HG03520 (cell line): ENCODE measurements around the gene XPA.

Experiments
- ATAC-seq: cut with Tn5 transposase; IDR thresholded peaks from one replicate; pipeline ENCODE4 v1.9.1; 2021; ENCODE audit warnings: mild to moderate bottlenecking, moderate library complexity; ENCODE audit not compliant: unreplicated experiment

Gene XPA

DNA sequence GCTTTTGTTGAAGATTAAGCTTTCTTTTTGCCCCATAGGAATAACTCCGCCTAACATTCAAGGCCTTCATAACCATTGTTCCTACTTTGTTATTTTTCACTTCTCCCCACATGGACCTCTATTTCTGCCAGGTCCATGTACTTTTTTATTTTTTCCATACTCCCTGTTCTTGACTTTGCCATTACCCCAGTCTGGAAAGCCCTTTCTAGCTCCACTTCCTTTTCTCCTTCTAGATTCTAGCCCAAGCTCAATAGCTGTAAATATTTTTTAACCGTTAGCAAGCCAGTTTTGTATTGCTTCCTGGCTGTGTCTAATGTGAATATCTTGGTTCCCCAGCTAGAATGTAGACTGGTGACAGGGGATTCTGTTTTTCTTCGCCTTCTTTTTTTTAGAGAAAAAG, 37.4 kb downstream of the XPA start:
- no peak for ATAC-seq

DNA sequence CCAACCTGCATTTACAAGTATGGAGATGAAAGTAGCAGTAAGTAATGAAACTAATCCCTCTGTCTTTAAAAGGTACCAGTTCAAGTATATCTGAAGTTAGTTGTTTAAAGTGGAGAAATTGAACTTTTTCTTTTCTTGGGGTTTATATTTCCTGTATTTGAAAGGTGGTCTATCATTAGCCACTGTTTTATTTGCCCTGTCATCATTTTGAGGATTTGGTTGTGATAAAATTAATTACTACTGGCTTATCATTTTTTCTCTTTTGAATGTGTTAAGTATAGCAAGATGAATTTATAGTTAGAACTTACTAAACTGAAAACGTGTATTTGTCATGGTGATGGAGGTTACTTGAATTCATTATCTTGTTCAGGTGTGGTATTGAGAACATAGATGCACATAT, 38.4 kb downstream of the XPA start:
- ATAC-seq: no peak

DNA sequence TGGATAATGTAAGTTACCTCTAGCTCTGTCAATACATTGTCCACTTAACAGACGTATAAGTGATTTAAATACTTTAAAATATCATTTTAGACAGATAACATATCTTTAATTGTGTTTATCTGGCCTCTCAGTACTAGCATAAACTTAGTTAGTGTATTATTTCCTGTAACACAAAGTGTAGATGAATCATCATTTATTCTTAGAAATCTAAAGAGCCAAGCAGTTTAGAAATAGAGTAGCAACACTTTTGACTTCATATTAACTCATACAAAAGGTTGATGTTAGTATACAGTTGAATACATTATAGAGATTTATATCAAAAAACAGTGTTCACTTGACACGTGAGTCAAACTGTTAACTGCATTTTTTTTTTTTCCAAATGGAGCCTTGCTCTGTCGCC, 45.5 kb downstream of the XPA start:
- no peak for ATAC-seq

DNA sequence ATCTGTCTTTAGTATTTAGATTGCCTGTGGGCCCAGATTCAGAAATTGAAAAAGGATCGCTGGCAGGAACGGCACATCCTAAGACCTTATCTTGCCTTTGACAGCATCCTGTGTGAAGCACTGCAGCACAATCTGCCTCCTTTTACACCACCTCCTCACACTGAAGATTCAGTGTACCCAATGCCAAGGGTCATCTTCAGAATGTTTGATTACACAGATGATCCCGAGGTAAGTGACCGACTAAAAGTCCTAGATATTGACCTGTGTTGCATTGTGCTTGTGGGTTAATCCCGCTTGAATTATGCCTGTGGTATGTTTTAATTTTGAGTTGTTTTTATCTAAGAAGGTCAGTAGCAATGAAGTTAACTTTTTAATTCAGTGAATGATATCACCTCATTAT, 49.1 kb downstream of the XPA start:
- ATAC-seq: no peak

DNA sequence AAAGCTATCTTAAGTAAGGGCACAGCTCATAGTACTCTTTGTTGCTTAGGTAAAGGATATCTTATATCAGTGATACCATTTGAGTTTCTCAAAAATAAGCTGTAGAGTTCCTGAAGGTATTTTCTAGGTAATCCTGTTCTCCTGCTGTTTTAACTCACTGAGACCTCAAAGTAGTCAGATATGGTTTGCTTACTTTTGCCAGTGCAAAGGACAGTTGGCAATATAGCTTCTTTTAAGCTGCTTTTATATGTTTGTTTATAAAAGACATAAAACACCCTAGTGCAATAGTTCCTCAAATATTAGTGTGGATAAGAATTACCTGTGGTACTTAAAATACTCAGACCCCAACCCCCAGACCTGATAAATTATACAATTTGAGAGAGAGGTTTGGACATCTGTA, 51.4 kb downstream of the XPA start:
- no peak for ATAC-seq

DNA sequence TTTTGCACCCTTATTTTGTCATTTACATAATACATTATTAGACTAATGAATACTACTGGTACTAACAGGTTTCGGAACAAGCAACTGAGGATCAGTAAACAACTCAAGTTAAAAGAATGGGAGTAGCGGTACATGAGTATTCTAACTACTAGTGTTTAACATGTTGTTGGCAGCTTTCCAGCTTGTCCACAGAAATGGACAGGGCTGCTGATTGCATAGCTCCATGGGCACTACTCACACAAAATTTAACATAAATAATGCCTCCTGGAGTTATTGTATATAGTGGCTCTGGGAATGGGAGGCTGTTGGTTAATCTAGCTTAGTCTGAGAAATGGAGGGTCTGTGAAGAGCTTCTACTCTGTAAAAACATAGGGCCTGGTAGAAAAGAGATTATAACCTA, 56.8 kb downstream of the XPA start:
- no peak for ATAC-seq

DNA sequence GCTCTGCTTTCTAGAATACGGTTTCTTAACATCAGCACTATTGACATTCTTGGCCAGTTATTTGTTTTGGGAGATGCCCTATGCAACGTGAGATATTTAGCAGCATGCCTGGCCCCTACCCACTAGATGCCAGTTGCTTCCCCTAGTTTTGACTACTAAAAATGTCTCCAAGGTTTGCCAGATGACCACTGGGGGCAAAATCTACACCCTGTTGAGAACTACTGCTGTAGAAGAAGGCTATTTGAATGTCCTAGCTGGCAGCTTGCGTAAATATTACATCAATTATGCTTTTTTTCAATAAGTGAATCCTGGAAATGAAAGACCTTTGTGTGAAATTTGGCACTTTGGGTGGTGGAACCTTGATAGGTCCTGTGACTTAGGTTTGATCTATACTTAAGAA, 58.5 kb downstream of the XPA start:
- ATAC-seq: no peak

DNA sequence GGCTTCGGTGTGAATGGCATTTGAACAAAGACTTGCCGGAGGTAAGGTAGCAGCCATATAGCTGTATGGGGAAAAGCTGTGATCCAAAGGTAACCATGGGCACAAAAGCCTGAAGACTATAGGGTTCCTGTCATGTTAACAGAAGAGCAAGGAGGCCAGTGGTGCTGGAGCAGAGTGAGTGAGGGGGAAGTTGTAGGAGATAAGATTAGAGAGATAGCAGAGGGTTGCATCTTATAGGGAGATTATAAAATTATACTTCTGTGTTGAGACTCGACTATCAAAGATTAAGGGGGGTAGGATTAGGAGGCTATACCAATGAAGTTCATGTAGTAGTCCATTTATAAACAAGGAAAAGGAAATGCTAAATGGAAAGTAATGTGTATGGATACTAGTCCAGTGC, 60.2 kb downstream of the XPA start:
- ATAC-seq: no peak

DNA sequence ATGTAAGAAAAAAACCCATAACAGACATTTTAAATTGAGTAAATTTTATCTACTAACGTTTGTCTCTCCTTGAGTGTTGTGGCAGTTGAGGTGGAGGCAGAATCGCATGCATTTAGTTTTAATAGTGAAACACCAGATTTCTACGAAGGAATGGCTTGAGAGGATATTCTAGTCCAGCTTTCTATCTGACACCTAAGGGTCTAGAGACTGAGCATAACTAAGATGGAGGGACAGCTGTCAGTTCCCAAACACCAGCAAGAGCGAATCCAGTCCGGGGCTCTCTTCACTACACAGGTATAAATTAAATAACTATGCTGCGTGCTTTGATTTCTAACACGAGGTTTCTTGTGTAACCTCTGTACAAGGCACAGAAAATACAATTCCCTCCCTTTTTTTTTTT, 62.1 kb downstream of the XPA start:
- ATAC-seq: no peak

DNA sequence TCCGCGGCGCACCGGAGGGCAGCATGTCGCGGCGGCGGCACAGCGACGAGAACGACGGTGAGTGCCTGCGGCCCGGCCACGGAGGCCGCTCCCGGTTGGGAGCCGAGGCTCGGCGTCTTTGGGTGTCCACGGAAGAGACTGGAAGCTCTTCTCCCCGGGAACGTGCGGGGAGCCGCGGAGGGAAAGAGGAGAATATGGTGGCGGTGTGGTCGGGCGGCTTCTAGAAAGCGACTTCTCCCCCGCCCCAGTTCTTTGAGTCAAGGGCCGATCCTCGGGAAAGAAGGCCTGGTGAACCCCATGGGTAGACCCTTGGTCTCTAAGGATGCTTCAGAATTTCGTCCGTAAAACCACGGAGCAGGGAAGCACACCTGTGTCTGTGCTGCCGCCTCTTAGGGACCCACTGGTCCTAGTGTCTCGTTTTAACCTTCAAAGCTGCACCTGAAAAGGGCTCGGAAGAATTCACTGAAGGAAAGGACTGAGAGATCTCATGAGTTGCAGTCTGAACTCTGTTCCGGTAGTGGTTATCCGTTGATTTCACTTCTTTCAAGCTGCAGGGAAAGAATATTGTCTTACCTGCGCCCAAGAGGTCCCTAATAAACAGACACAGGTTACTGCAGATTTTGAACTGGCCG, 63.2 kb downstream of the XPA start:
- ATAC-seq: no peak

DNA sequence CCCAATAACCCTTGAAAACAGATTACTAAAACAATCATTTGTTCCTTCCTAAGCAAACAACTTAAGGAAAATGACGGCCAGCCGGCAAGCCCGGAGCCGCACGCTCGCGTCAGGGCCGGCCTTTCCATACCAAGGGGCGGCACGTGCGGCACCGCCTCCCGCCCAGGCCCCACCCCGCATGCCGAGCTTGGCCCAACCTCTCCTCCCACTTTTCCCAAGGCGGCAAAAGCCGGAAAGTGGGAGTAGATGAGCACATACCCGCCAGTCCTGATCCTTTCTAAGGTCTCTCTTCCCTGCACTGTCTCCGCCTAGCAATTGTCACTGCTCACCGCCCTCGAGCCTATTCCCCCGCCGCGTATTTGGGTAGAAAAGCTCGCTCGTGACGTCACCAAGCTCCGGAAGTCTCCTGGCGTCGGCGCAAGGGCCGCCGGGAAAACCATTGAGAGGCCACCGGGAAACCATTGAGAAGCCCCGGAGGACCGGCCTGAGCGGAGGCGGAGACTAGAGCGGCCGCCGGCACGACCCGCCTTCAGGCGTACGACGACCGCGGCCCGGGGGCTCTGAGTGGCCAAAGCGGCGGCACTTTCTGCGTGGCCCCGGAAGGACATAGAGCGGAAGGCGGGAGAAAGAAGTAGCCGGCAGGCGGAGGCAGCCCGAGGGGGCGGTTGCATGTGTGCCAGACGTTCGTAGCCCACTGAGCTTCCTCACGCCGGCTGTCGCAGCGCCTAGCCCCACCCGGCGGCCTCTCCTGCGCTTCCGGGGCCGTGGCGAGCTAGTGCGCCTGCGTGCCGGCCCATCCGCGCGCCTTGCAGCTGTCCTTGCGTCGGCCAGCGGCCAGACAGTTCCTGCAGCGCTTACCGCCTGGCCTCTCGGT, 63.9 kb downstream of the XPA start, which contains the start of the genes NCBP1 and TSTD2:
Gene NCBP1 (plus strand): TSS at position 837 of the 874 bp plus-strand sequence. CDS start 61 bp downstream, outside the sequence.
Gene TSTD2 (minus strand): TSS at position 384 of the 874 bp plus-strand sequence. CDS start 5,806 bp downstream, outside the sequence.
- ATAC-seq: peak; percentile 77

DNA sequence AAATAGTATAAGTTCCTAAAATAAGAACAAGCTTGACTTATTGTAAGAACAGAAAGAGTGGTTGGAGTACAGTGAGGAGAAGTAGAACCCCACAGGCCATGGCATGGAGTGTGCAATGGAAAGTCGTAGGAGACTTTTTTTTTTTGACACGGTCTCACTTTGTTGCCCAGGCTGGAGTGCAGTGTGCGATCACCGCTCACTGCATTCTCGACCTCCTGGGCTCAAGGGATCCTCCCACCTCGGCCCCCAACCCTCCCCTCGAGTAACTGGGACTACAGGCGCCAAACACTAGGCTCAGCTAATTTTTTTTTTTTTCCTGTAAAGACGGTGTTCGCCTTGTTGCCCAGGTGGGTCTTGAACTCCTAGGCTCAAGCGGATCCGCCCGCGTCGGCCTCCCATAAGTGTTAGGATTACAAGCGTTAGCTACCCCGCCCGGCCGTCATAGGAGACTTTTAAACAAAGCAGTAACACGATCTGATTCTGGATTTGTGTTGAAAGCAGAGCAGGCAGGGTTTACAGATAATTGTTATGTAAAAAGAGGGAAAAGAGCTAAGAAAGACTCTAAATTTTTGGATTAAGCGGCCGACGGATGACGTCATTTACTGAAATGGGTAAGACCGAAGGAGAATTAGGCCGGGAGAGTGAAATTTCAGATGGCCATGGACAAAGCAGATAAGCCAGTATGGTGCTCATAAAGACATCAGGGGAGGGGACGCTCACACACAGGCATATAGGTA, 64.7 kb downstream of the XPA start:
- peak; percentile 3 for ATAC-seq

DNA sequence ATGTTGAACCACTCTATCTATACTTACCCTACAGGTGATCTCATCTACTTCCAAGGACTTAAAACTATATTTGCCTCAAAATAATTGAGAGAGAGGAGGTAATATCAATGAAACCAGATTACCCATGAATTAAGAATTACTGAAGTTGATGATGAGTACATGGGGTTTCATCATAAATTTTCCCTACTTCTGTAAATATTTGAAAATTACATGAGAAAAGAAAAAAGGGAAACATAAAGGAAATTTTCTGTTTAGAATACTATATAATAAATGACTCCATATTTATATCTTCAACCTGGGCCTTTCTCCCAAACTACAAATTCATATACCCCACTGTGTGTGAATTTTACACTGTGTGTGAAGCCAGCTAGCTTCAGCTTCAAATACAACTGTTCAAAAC, 66.5 kb downstream of the XPA start:
- no peak for ATAC-seq

DNA sequence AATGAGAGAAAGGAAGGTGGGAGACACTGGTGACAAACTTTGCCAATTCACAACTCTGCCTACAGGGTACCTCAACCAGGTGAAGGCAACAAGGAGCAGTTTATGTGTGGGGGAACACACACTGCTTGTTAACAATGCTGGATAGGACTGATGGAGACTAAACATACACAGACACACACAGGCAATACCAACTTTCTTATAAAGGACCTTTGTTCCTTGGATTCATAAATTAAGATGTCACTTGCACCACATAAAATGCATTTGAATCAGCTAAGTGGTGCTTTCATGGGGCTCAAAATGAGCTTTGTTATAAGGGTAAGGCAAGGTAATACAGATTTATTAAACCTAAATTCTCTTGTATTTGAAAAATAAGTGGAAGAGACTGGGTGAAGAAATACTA, 68.0 kb downstream of the XPA start:
- ATAC-seq: no peak

DNA sequence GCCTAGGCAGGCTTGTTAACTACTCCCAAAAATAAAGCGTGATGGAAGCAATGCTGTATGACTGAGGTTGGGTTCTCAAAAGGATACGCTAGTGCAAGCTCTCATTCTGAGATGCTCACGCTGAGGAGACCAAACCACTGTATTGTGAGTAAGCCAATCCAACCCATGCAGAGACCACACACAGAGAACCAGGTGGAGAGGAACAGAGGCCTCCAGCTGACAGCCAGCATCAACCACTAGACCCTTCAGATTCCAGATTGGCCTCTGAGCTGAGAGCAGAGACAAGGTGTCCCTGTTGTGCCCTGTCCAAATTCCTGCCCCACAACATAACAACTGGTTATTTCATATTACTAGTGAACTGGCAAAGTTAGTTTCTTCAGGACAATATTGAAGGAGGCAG, 68.5 kb downstream of the XPA start:
- no peak for ATAC-seq

DNA sequence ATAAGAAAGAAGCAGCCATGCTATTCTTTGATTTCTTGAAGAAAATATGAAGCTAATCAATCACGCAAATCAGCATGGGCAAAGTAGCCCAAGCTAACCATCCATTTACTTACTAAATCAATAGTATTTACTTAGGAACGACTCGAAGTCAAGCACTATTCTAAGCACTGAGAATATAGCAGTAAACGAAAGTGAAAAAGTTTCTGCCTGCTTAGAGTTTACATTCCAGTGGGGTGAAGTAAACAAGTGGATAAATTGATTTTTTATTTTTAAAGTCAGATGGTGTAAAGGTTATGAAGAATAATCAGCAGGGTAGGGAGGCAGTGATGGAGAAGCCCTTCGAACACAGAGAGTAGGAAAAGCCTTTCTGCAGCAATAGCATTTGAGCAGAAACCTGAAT, 69.5 kb downstream of the XPA start:
- ATAC-seq: no peak

DNA sequence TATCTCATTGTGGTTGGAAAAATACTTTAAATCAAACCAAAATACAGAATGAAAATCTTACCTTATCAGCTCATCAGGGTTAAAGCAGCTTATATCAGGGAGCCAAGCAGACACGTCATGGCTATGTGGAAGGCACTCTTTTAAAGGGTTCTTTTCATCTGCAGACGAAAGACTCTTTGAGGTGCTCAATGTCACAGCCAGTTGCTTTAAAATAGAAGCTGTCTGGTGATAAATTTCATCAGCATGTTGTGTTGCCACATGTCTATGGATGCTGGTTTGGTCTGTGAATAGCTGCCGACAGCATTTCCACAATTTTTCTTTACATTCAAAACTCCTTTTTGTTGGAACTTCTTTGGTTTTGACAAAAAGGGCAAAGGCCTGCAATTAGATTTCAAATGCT, 71.5 kb downstream of the XPA start:
- no peak for ATAC-seq
